ENCODE measurements around the gene SCRT2. TPM values are rescaled to one million over a fixed set of nuclear protein-coding genes. Genes with fewer than 3 reads are reported as not detected.

The SCRT2 gene
- polyA plus RNA-seq, 3 donors: not detected

DNA sequence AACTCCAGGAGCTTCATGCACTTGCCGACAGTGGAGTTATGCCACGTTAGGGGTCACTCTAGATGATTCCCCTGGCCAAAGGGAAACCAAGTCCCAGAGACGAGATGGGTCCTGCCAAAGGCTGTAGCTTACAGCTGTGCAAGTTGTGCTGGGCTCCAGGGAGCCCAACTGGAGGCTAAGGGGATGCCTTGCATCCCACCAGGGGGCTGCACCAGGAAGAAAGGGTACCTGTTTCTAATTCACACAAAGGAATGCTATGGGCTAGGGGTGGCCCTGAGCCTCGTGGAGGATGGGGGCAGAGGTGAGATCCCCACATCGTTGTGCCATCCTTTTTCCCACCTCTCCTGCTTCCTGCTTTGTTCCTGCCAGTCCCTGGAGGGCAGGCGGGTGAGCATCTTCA, 23.7 kb upstream of the SCRT2 start:
- H3K27me3 Mint-ChIP-seq (ENCODE audit: low read depth in 3 of 3): peaks cover 4 to 9% (median 7%) of the 10 kb centered on the region in 3 donors
- no peaks in the 10 kb centered on the region for H3K4me1 ChIP-seq (ENCODE audit: control insufficient read depth in 1 of 2, insufficient read depth in 2 of 2, low read length in 2 of 2)

DNA sequence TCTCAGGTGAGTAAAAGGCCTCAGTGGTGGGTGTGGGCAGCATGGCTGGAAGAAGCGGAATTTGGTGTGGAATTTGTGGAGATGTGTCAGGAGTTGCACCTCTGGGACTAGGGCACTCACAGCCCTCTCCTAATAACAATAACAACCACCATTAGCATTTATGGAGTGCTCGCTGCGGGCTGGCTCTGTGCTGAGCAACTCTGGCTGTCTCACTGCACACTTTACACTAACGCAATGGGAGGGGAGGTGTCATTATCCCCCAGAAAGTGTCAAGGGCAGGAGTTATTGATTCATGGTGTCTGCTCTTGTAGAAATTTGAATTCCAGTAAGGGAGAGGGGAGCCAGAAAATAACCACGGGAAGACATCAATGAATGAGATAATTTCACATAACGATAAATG, 22.7 kb upstream of the SCRT2 start:
- Histone ChIP-seq H4K20me1 (ENCODE audit: insufficient read depth, low read length) (no peaks in the 10 kb centered on the region), H3K27ac (ENCODE audit: low read depth in 1 of 2, low read length in 2 of 2) (no peak overlapping the region), H3K79me2 (ENCODE audit: insufficient read depth, low read length) (no peaks in the 10 kb centered on the region), H3K9me3 (replicated peaks in 1 of 2; ENCODE audit: control insufficient read depth in 1 of 2, insufficient read depth in 1 of 2, low read length in 2 of 2) (no peaks in the 10 kb centered on the region), H3K4me2 (replicated peaks; ENCODE audit: extremely low read depth, low read length, poor library complexity, severe bottlenecking) (no peak overlapping the region), H3K4me1 (ENCODE audit: control insufficient read depth in 1 of 2, insufficient read depth in 2 of 2, low read length in 2 of 2) (no peaks in the 10 kb centered on the region), H3K27me3 (ENCODE audit: control insufficient read depth in 2 of 2, insufficient read depth in 2 of 2, low read length in 2 of 2) (no peaks in the 10 kb centered on the region), H3K36me3 (replicated peaks in 1 of 2; ENCODE audit: control insufficient read depth in 1 of 2, insufficient read depth in 2 of 2, low read length in 2 of 2) (no peaks in the 10 kb centered on the region), H3K9ac (ENCODE audit: insufficient read depth, low read length, poor library complexity, severe bottlenecking) (no peak overlapping the region), H2AFZ (ENCODE audit: insufficient read depth, low read depth, low read length, poor library complexity, severe bottlenecking) (no peak overlapping the region), H3K4me3 (replicated peaks in 1 of 3; ENCODE audit: low read depth in 2 of 3, low read length in 3 of 3) (no peak overlapping the region)
- H3K27me3 Mint-ChIP-seq (ENCODE audit: low read depth in 3 of 3): peaks cover 4 to 9% (median 7%) of the 10 kb centered on the region in 3 donors
- H3K9me3 Mint-ChIP-seq: peaks cover 0 to 2% (median 0%) of the 10 kb centered on the region in 7 donors
- no peak for TF ChIP-seq CTCF (IDR thresholded peaks at IDR 0.05)
- no peak for DNase-seq
- H3K36me3 Mint-ChIP-seq: no peaks in the 10 kb centered on the region
- no peak overlapping the region for H3K4me3 Mint-ChIP-seq
- intact Hi-C loops (cut with micrococcal nuclease): no loop called here
- no peak overlapping the region for H3K27ac Mint-ChIP-seq
- WGBS (ENCODE audit: insufficient coverage): 100% methylated on average over 2 of the region's 6 CpGs
- no peaks in the 10 kb centered on the region for H3K4me1 Mint-ChIP-seq

More for the DNA sequence above, 23.7 kb upstream of the SCRT2 start:
- H3K27ac Mint-ChIP-seq: no peak overlapping the region
- Histone ChIP-seq H3K79me2 (ENCODE audit: insufficient read depth, low read length) (no peaks in the 10 kb centered on the region), H2AFZ (ENCODE audit: insufficient read depth, low read depth, low read length, poor library complexity, severe bottlenecking) (no peak overlapping the region), H3K4me3 (replicated peaks in 1 of 3; ENCODE audit: low read depth in 2 of 3, low read length in 3 of 3) (no peak overlapping the region), H3K27ac (ENCODE audit: low read depth in 1 of 2, low read length in 2 of 2) (no peak overlapping the region), H3K36me3 (replicated peaks in 1 of 2; ENCODE audit: control insufficient read depth in 1 of 2, insufficient read depth in 2 of 2, low read length in 2 of 2) (no peaks in the 10 kb centered on the region), H3K4me2 (replicated peaks; ENCODE audit: extremely low read depth, low read length, poor library complexity, severe bottlenecking) (no peak overlapping the region), H4K20me1 (ENCODE audit: insufficient read depth, low read length) (no peaks in the 10 kb centered on the region), H3K9me3 (replicated peaks in 1 of 2; ENCODE audit: control insufficient read depth in 1 of 2, insufficient read depth in 1 of 2, low read length in 2 of 2) (no peaks in the 10 kb centered on the region), H3K27me3 (ENCODE audit: control insufficient read depth in 2 of 2, insufficient read depth in 2 of 2, low read length in 2 of 2) (no peaks in the 10 kb centered on the region), H3K9ac (ENCODE audit: insufficient read depth, low read length, poor library complexity, severe bottlenecking) (no peak overlapping the region)
- H3K9me3 Mint-ChIP-seq: peaks cover 0 to 2% (median 0%) of the 10 kb centered on the region in 7 donors
- intact Hi-C loops (cut with micrococcal nuclease): no loop called here
- DNase-seq: no peak
- H3K36me3 Mint-ChIP-seq: no peaks in the 10 kb centered on the region
- no peak overlapping the region for H3K4me3 Mint-ChIP-seq
- WGBS (ENCODE audit: insufficient coverage): 91% methylated on average over 4 of the region's 6 CpGs
- no peaks in the 10 kb centered on the region for H3K4me1 Mint-ChIP-seq
- TF ChIP-seq CTCF (IDR thresholded peaks at IDR 0.05): no peak
